ENCODE measurements around the gene FBXO8. TPM values are rescaled to one million over a fixed set of nuclear protein-coding genes. Genes with fewer than 3 reads are reported as not detected.

FBXO8 gene
- total and polyA plus RNA-seq, 9 donors: 12.0 to 22.0 (median 14.5) TPM

DNA sequence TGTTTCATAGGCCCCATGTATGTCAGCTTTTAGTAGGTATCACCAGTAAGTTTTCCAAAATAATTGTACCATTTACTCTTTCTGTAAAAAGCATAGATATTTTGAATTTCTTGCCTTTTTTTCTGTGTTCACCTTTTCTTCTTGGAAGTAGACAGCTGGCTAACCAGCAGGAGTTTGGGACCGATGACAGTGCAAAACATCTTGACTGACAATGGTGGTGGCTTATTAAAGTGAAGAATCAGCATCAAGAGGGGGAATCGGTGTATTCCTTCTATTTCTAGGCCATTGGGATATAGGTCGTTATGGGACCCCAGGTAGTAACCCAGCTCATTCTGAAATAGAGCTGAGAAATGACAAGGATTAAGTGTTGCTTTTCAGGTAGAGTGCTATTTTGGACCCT, 3.4 kb upstream of the FBXO8 start:
- 91% methylated on average over 3 of the region's 3 CpGs for WGBS (ENCODE audit: insufficient coverage)
- Histone ChIP-seq H3K27me3 (ENCODE audit: control insufficient read depth, insufficient read depth, low read length) (no peaks in the 10 kb centered on the region), H3K4me1 (ENCODE audit: control insufficient read depth, insufficient read depth, low read length) (no peaks in the 10 kb centered on the region), H3K4me3 (ENCODE audit: low read length) (no peak overlapping the region), H3K27ac (ENCODE audit: low read length) (no peak overlapping the region), H3K36me3 (ENCODE audit: control insufficient read depth, insufficient read depth, low read length) (no peaks in the 10 kb centered on the region), H3K9me3 (replicated peaks; ENCODE audit: control insufficient read depth, low read depth, low read length) (no peaks in the 10 kb centered on the region)
- no peak for DNase-seq

DNA sequence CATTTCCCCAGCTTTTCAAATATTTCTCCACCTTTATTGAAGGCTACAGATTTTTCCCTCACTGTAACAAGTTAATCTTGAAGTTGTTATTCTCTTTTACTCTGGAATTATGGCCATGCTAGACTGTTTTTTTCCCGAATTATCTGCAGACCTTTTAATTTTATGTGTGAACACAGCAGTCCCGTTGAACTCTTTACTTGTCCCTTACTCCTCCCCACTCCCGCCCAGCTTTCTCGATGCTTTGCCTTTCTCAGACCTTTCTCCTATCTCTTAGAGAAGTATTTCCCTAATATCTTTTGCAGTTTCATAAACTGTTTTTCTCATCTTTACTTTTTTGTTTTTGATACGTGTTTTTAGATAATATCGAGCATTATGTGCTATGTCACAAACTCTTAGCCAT, 1.0 kb upstream of the FBXO8 start:
- DNase-seq: no peak
- Histone ChIP-seq H3K4me1 (ENCODE audit: control insufficient read depth, insufficient read depth, low read length) (peaks cover 3% of the 10 kb centered on the region), H3K9me3 (replicated peaks; ENCODE audit: control insufficient read depth, low read depth, low read length) (peaks cover 4% of the 10 kb centered on the region), H3K4me3 (ENCODE audit: low read length) (peak overlapping the region; percentile 92), H3K36me3 (ENCODE audit: control insufficient read depth, insufficient read depth, low read length) (no peaks in the 10 kb centered on the region), H3K27ac (ENCODE audit: low read length) (peak overlapping the region; percentile 100), H3K27me3 (ENCODE audit: control insufficient read depth, insufficient read depth, low read length) (no peaks in the 10 kb centered on the region)
- WGBS (ENCODE audit: insufficient coverage): no CpG with 5 or more reads among the region's 6 CpGs

DNA sequence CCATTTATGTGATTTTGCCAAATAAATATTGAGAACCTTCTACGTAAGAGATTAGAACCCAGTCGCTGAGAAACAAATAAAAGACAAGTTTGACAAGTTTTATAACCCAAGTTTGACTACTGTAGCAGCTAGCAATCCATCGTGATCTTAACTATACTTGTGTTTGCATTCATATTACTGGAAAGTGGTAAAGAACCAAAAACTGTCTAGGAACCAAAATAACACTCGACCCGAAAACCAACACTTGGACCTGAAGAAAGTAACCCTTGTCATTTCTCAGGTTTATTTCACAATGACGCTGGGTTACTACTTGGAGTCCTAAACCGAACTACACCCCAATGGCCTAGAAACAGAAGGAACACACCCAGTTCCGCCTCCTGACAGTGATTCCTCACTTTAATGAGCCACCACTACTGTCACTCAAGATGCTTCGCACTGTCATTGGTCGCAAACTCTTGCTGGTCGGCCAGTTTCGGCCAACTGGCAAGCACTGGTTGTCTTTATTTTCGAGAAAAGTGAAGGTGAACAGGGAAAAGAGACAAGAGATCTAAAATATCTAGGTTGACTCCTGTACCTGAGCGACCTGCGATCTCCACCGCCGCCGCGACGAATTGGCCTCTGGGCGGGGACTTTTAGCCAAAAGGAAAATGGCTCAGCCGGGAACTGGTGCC, 496 bp downstream of the FBXO8 start:
- H3K4me1 ChIP-seq (ENCODE audit: control insufficient read depth, insufficient read depth, low read length): peaks cover 3% of the 10 kb centered on the region

DNA sequence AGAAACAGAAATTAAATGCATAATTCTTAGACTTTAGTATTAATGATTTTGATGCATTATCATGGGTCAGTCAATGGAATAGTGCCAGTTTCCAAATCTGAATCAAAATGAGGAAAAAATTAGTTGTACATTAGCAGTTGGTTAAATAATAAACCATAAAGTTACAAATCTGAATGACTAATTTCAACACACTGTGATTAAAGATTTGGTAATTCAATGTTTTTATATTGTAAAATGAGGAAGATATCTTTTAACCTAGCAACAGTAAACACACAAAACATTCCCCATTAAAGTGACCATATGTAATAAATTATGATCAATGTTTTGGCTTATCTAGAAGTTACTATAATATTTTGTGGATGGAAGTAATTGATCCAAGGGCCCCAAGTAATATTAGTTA, 1.6 kb downstream of the FBXO8 start:
- Histone ChIP-seq H3K4me1 (ENCODE audit: control insufficient read depth, insufficient read depth, low read length) (peaks cover 3% of the 10 kb centered on the region), H3K36me3 (ENCODE audit: control insufficient read depth, insufficient read depth, low read length) (no peaks in the 10 kb centered on the region), H3K27me3 (ENCODE audit: control insufficient read depth, insufficient read depth, low read length) (no peaks in the 10 kb centered on the region), H3K9me3 (replicated peaks; ENCODE audit: control insufficient read depth, low read depth, low read length) (peaks cover 6% of the 10 kb centered on the region), H3K27ac (ENCODE audit: low read length) (no peak overlapping the region), H3K4me3 (ENCODE audit: low read length) (no peak overlapping the region)
- no peak for DNase-seq

More for the DNA sequence above, 496 bp downstream of the FBXO8 start:
- Histone ChIP-seq H3K27ac (ENCODE audit: low read length) (peak overlapping the region; percentile 100), H3K36me3 (ENCODE audit: control insufficient read depth, insufficient read depth, low read length) (no peaks in the 10 kb centered on the region), H3K4me3 (ENCODE audit: low read length) (peak overlapping the region; percentile 92), H3K27me3 (ENCODE audit: control insufficient read depth, insufficient read depth, low read length) (no peaks in the 10 kb centered on the region), H3K9me3 (replicated peaks; ENCODE audit: control insufficient read depth, low read depth, low read length) (peaks cover 6% of the 10 kb centered on the region)
- DNase-seq: peak; percentile 98
- WGBS (ENCODE audit: insufficient coverage): under 1% methylated on average over 18 of the region's 22 CpGs

DNA sequence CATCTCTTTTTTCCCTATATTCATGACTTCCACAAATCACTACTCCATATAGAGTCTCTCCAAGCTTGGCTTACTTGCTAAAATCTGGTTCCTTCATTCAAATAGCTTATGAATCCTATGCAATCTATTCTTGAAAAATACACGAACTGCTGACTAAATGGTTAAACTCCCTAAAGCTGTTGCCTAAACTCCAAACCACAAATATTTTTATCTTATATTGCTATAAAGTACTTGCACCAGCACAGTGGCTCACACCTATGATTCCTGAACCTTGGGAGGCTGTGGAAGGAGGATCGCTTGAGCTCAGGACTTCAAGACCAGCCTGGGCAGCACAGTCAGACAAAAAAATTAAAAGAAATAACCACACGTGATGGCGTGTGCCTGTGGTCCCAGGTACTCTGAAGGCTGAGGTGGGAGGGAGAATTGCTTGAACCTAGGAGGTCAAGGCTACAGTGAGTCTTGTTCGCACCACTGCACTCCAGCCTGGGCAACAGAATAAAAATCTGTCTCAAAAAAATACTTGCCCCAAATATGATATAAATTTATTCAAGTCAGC, 2.2 kb downstream of the FBXO8 start:
- Histone ChIP-seq H3K27me3 (ENCODE audit: control insufficient read depth, insufficient read depth, low read length) (no peaks in the 10 kb centered on the region), H3K9me3 (replicated peaks; ENCODE audit: control insufficient read depth, low read depth, low read length) (peaks cover 6% of the 10 kb centered on the region), H3K4me3 (ENCODE audit: low read length) (no peak overlapping the region), H3K27ac (ENCODE audit: low read length) (no peak overlapping the region), H3K4me1 (ENCODE audit: control insufficient read depth, insufficient read depth, low read length) (peaks cover 3% of the 10 kb centered on the region), H3K36me3 (ENCODE audit: control insufficient read depth, insufficient read depth, low read length) (no peaks in the 10 kb centered on the region)
- DNase-seq: no peak
- no CpG with 5 or more reads among the region's 5 CpGs for WGBS (ENCODE audit: insufficient coverage)

DNA sequence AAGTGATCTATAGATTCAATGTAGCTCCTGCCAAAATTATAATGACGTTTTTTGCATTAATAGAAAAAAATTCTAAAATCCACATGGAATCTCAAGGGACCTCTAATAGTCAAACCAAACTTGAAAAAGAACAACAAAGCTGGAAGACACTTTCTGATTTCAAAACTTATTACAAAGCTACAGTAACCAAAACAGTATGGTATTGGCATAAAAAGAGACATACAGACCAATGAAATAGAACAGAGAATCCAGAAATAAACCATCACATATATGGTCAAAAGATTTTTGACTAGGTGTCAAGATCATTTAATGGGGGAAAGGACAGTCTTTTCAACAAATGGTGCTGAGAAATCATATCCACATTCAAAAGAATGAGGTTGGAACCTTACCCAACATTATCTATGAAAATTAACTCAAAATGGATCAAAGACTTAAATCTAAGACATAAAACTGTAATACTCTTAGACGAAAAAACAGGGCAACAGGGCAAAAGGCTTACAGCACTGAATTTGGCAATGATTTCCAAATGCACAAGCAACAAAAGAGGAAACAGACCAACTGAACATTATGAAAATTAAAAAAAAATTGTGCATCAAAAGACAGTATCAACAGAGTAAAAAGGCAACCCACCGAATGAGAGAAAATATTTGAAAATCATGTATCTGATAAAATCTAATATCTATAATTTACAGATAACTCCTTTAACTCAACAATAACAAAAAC, 3.9 kb downstream of the FBXO8 start:
- no peak for DNase-seq
- WGBS (ENCODE audit: insufficient coverage): no CpG with 5 or more reads among the region's 3 CpGs
- H3K4me1 ChIP-seq (ENCODE audit: control insufficient read depth, insufficient read depth, low read length): peaks cover 3% of the 10 kb centered on the region

DNA sequence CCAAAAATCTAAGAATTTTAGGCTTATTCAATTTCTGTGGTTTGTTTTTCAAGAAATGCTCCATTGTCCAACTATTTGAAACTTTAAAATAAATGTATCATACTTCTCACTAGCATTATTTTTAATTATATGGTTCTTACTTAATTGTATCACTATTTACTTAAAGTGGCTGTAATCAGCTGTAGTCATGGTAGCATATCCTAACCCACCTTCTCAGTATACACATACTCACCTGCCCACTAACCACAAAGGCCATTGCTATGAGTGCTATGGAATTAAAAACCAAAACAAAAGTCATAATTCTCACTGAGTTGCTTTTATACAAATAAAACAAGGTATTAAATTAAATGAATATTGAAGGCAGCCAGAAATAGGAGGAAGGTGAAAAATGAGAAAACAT, 5.0 kb downstream of the FBXO8 start:
- no peak for DNase-seq

More for the DNA sequence above, 3.9 kb downstream of the FBXO8 start:
- Histone ChIP-seq H3K27me3 (ENCODE audit: control insufficient read depth, insufficient read depth, low read length) (no peaks in the 10 kb centered on the region), H3K36me3 (ENCODE audit: control insufficient read depth, insufficient read depth, low read length) (no peaks in the 10 kb centered on the region), H3K4me3 (ENCODE audit: low read length) (no peak overlapping the region), H3K9me3 (replicated peaks; ENCODE audit: control insufficient read depth, low read depth, low read length) (peaks cover 6% of the 10 kb centered on the region), H3K27ac (ENCODE audit: low read length) (no peak overlapping the region)

DNA sequence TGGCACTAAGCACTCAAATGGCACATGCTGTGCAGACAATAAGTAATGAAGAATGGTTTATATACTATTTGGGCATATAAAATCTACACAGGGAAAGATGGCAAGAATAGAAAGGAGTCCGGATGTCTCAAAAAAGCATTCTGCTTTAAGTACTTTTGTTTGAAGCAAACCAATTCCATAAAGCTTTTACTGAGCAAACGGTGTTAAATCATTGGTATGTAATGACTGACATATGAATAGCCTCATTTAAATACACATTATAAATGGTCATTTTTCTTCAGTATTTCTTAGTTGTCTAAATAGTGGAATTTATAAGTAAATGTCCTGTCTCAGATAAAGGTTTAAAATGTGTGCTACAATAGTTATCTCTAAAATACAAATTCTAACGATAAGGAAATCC, 6.0 kb downstream of the FBXO8 start:
- Histone ChIP-seq H3K4me1 (ENCODE audit: control insufficient read depth, insufficient read depth, low read length) (peaks cover 3% of the 10 kb centered on the region), H3K9me3 (replicated peaks; ENCODE audit: control insufficient read depth, low read depth, low read length) (peaks cover 6% of the 10 kb centered on the region), H3K27ac (ENCODE audit: low read length) (no peak overlapping the region), H3K4me3 (ENCODE audit: low read length) (no peak overlapping the region), H3K27me3 (ENCODE audit: control insufficient read depth, insufficient read depth, low read length) (no peaks in the 10 kb centered on the region), H3K36me3 (ENCODE audit: control insufficient read depth, insufficient read depth, low read length) (no peaks in the 10 kb centered on the region)
- DNase-seq: no peak
- no CpG with 5 or more reads among the region's 3 CpGs for WGBS (ENCODE audit: insufficient coverage)

More for the DNA sequence above, 5.0 kb downstream of the FBXO8 start:
- no peak overlapping the region for H3K4me3 ChIP-seq (ENCODE audit: low read length)
- H3K27me3 ChIP-seq (ENCODE audit: control insufficient read depth, insufficient read depth, low read length): no peaks in the 10 kb centered on the region
- H3K27ac ChIP-seq (ENCODE audit: low read length): no peak overlapping the region
- no peaks in the 10 kb centered on the region for H3K36me3 ChIP-seq (ENCODE audit: control insufficient read depth, insufficient read depth, low read length)
- H3K4me1 ChIP-seq (ENCODE audit: control insufficient read depth, insufficient read depth, low read length): peaks cover 3% of the 10 kb centered on the region
- peaks cover 6% of the 10 kb centered on the region for H3K9me3 ChIP-seq (replicated peaks; ENCODE audit: control insufficient read depth, low read depth, low read length)

DNA sequence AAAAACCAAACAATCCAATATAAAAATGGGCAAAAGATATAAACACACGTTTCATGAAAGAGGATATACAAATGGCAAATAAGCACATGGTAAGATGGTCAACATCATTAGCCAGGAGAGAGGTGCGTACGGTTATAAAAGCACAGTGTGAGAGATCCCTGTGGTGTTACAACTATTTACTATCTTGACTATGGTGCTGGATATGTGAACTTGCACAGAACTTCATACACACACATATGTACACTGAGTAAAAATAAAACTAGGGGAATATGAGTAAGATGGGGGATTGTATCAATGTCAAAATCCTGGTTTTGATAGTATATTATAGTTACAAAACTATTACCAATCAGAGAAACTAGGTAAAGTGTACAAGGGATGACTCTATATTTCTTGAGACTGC, 8.4 kb downstream of the FBXO8 start:
- no peaks in the 10 kb centered on the region for H3K4me1 ChIP-seq (ENCODE audit: control insufficient read depth, insufficient read depth, low read length)
- H3K36me3 ChIP-seq (ENCODE audit: control insufficient read depth, insufficient read depth, low read length): no peaks in the 10 kb centered on the region
- no peak for DNase-seq
- H3K27me3 ChIP-seq (ENCODE audit: control insufficient read depth, insufficient read depth, low read length): no peaks in the 10 kb centered on the region
- H3K4me3 ChIP-seq (ENCODE audit: low read length): no peak overlapping the region
- no CpG with 5 or more reads among the region's 3 CpGs for WGBS (ENCODE audit: insufficient coverage)
- H3K27ac ChIP-seq (ENCODE audit: low read length): no peak overlapping the region
- peaks cover 6% of the 10 kb centered on the region for H3K9me3 ChIP-seq (replicated peaks; ENCODE audit: control insufficient read depth, low read depth, low read length)

DNA sequence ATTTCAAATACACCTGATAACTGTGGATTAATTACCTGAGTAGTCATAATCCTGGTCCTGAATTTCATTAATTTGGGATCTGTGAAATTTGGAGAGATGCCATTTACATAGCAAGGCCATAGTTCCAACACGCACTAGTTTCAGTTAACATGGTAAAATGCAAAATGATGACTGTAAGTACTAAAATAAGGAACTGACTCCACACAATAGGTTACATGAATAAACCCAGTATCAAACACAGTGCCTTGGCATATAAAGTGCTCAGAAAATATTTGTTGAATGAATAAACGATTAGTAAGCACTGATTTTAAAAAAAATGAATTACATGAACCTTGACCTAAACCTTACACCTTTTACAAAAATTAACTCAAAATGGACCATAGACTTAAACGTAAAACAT, 9.0 kb downstream of the FBXO8 start:
- DNase-seq: no peak
- Histone ChIP-seq H3K27ac (ENCODE audit: low read length) (no peak overlapping the region), H3K4me1 (ENCODE audit: control insufficient read depth, insufficient read depth, low read length) (no peaks in the 10 kb centered on the region), H3K9me3 (replicated peaks; ENCODE audit: control insufficient read depth, low read depth, low read length) (peaks cover 2% of the 10 kb centered on the region), H3K27me3 (ENCODE audit: control insufficient read depth, insufficient read depth, low read length) (no peaks in the 10 kb centered on the region), H3K36me3 (ENCODE audit: control insufficient read depth, insufficient read depth, low read length) (no peaks in the 10 kb centered on the region), H3K4me3 (ENCODE audit: low read length) (no peak overlapping the region)
- no CpG with 5 or more reads among the region's 3 CpGs for WGBS (ENCODE audit: insufficient coverage)

Measured in muscle of leg (tissue), 11 donors.